Measurements from ENCODE around the gene EXOSC5.

GRCh38 chr19:41445575-41445974 is 48.4 kb upstream of the EXOSC5 start:
- TF ChIP-seq CTCF (IDR thresholded peaks at IDR 0.05) (no peak), POLR2A (IDR thresholded peaks at IDR 0.05) (no peak)
